DOHH2 (cell line): ENCODE results near the gene MAPK12.

ENCODE experiments used
- H3F3A ChIP-seq: fragments of 200-600 bp; sonication (generic), shearing (Covaris generic); 2 replicates; pipeline ENCODE4 v1.6.0; 2016; ENCODE audit warnings: antibody characterized with exemption, mild to moderate bottlenecking; ENCODE audit not compliant: control insufficient read depth, insufficient read depth
- H3K27ac ChIP-seq: fragments of 200-600 bp; sonication (generic); 2 replicates; pipeline ENCODE4 v1.5.1; 2014; ENCODE audit warnings: low read depth, mild to moderate bottlenecking, low read length, moderate library complexity
- H3K27me3 ChIP-seq: fragments of 200-600 bp; sonication (generic); 2 replicates; pipeline ENCODE4 v1.6.1; 2014; ENCODE audit warnings: mild to moderate bottlenecking, low read length, mixed read lengths; ENCODE audit not compliant: control insufficient read depth
- H3K36me3 ChIP-seq: fragments of 200-600 bp; sonication (generic); 2 replicates; pipeline ENCODE4 v1.6.1; 2014; ENCODE audit warnings: mild to moderate bottlenecking, low read length, moderate library complexity, mixed read lengths; ENCODE audit not compliant: control insufficient read depth
- H3K4me1 ChIP-seq: fragments of 200-600 bp; sonication (generic); 2 replicates; pipeline ENCODE4 v1.6.1; 2014; ENCODE audit warnings: mild to moderate bottlenecking, low read length, mixed read lengths; ENCODE audit not compliant: control insufficient read depth
- H3K4me2 ChIP-seq: fragments of 200-600 bp; sonication (generic); 2 replicates; pipeline ENCODE4 v1.6.0; 2014; ENCODE audit warnings: mild to moderate bottlenecking, low read length, moderate library complexity
- H3K4me3 ChIP-seq: fragments of 200-600 bp; sonication (generic); 2 replicates; pipeline ENCODE4 v1.5.1; 2014; ENCODE audit warnings: mild to moderate bottlenecking, low read length, mixed read lengths
- H3K79me2 ChIP-seq: fragments of 200-600 bp; sonication (generic); 2 replicates; pipeline ENCODE4 v1.6.1; 2014; ENCODE audit warnings: mild to moderate bottlenecking, low read length, mixed read lengths; ENCODE audit not compliant: control insufficient read depth
- H3K9me2 ChIP-seq: fragments of 200-600 bp; sonication (generic); replicated peaks from 2 replicates; pipeline ENCODE4 v1.6.1; 2014; ENCODE audit warnings: mild to moderate bottlenecking, low read length, mixed read lengths; ENCODE audit not compliant: control insufficient read depth
- H3K9me3 ChIP-seq: fragments of 200-600 bp; sonication (generic); 2 replicates; pipeline ENCODE4 v1.6.1; 2014; ENCODE audit warnings: antibody characterized with exemption, low read length, mixed read lengths; ENCODE audit not compliant: control insufficient read depth, insufficient read depth
- H4K20me1 ChIP-seq: fragments of 200-600 bp; sonication (generic); 2 replicates; pipeline ENCODE4 v1.6.0; 2014; ENCODE audit warnings: low read depth, mild to moderate bottlenecking, antibody characterized with exemption, low read length, moderate library complexity; ENCODE audit not compliant: control insufficient read depth, insufficient read depth
- CTCF ChIP-seq: fragments of 200-600 bp; sonication (generic); IDR thresholded peaks from one replicate; pipeline ENCODE4 v1.5.1; 2014; ENCODE audit warnings: antibody characterized with exemption, mild to moderate bottlenecking, low read depth, low read length; ENCODE audit not compliant: poor library complexity, severe bottlenecking
- EZH2phosphoT487 ChIP-seq: fragments of 200-600 bp; sonication (generic); IDR thresholded peaks from 2 replicates; pipeline ENCODE4 v1.6.1; 2017; ENCODE audit warnings: borderline replicate concordance, mild to moderate bottlenecking, antibody characterized with exemption, low read length, moderate library complexity, mixed read lengths

Gene MAPK12

DNA sequence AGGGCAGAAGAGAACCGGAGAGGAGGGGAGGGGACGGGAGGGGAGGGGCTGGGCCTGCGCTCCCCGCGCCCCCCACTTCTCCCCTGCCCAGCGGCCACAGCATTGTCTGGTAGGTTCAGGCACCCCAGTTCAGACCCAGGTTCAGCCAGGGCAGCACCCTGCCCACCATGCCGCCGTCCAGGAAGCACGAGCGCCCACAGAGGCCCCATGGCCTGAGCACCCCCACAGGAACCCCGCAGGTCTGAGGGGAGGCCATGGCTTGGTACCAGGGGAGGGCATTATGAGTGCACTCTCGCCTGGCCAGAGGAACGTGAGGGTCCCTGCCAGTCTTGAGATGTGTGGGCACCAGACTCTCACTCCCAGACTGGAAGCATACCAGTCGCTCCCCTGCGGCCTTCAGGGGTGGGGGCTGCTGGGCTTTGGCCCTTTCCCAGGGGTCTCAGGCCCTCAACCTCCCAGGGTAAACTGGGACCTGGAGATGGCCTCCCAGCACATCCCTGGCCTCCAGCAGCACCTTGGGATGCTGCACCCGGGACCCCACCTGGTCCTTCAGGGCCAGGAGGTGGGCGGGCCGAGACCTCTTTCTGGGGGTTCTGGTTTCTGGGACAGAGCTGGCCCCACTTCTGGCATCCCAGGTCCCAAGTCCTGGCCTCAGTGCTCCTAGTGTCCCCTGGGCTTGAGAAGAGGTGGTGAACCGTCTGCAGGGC lies 46.6 kb upstream of the MAPK12 start:
- Histone ChIP-seq H3F3A (peaks cover 34% of the 10 kb centered on the region), H3K9me2 (no peaks in the 10 kb centered on the region), H3K36me3 (peaks cover 28% of the 10 kb centered on the region), H4K20me1 (peaks cover 8% of the 10 kb centered on the region), H3K27ac (peak overlapping the region; percentile 79), H3K4me1 (peaks cover 78% of the 10 kb centered on the region), H3K4me3 (peak overlapping the region; percentile 57), H3K4me2 (peak overlapping the region; percentile 80), H3K9me3 (no peaks in the 10 kb centered on the region), H3K27me3 (no peaks in the 10 kb centered on the region), H3K79me2 (peaks cover 39% of the 10 kb centered on the region)
- TF ChIP-seq CTCF (no peak), EZH2phosphoT487 (no peak)

- peaks cover 34% of the 10 kb centered on the region for H3K36me3 ChIP-seq
- peaks cover 8% of the 10 kb centered on the region for H4K20me1 ChIP-seq
- H3K4me2 ChIP-seq = peak within 1 kb of the TSS; percentile 99
- no peak for TF ChIP-seq CTCF
- TF ChIP-seq EZH2phosphoT487 = no peak
- H3K4me3 ChIP-seq = peak within 1 kb of the TSS; percentile 97
- H3K27me3 ChIP-seq = no peaks in the 10 kb centered on the region
- peaks cover 79% of the 10 kb centered on the region for H3K4me1 ChIP-seq
- H3K27ac ChIP-seq = peak within 1 kb of the TSS; percentile 88
- H3K9me2 ChIP-seq = no peaks in the 10 kb centered on the region
- H3F3A ChIP-seq = peaks cover 37% of the 10 kb centered on the region
- no peaks in the 10 kb centered on the region for H3K9me3 ChIP-seq
- H3K79me2 ChIP-seq = peaks cover 49% of the 10 kb centered on the region
Observed at GRCh38 chr22:50306753-50307749, 45.6 kb upstream of the MAPK12 start, which contains the start of gene PLXNB2. TSS of gene PLXNB2 (minus strand) at chr22:50307646. CDS start at chr22:50290584, 17,062 bp downstream.

DNA sequence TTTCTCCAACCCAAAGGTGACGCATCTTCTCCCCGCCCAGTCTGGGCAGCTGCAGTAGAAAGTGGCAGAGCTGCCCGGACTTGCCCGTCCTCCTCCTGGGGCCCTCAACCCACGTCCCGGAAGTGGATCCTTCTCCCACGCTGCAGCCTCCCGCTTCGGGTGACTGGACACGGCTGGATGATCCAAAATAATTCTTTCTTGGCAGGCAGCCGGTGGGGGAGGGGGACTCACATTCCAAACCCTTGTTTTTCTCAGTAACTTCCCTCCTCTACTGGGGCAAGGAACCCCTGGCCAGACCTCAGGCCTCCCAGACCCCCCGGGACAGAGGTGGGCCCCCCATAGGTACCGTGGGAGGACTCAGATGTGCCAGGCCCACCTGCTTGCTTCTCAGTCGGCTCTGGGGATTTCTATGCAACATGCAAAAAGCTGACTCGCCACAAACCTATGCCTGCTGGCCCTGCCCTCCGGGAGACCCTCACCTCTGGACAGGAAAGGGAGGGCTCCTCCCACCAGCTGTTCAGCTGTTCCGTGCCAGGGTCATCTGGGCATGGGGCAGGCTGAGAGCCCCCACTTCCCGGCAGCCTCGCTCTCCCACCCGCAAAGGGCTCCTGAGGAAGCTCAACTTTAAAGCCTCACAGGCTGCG lies 44.6 kb upstream of the MAPK12 start:
- Histone ChIP-seq H3K79me2 (peaks cover 59% of the 10 kb centered on the region), H3K27me3 (no peaks in the 10 kb centered on the region), H3K9me2 (no peaks in the 10 kb centered on the region), H3F3A (peaks cover 37% of the 10 kb centered on the region), H4K20me1 (peaks cover 10% of the 10 kb centered on the region), H3K4me3 (peak overlapping the region; percentile 97), H3K4me2 (peak overlapping the region; percentile 99), H3K36me3 (peaks cover 37% of the 10 kb centered on the region), H3K4me1 (peaks cover 79% of the 10 kb centered on the region), H3K9me3 (no peaks in the 10 kb centered on the region), H3K27ac (peak overlapping the region; percentile 88)
- TF ChIP-seq CTCF (no peak), EZH2phosphoT487 (no peak)
